ENCODE results near the gene RAB38.

RAB38 gene

DNA sequence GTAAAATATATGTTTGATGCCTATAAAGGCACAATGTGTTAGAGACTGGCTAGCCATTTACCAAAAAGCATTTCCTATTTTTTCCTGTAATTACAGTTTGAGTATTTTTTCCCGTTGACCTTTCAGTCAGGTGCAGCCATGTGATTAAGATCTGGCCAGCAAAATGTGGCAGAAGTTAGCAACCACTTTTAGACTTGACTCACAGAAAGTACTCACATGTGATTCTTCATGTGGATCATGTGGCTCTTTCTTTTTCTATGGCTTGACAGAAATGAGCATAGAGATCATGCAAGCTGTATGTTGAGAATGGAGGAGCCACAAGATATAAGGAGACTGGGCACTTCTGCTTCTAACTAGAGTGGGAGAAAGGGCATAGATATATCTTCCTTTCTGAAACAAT, 27.3 kb upstream of the RAB38 start:
- H3K4me3 ChIP-seq (ENCODE audit: low read depth, low read length), result no peak overlapping the region
- no peak for DNase-seq (ENCODE audit: low read depth)
- TF ChIP-seq, protein P1, sequence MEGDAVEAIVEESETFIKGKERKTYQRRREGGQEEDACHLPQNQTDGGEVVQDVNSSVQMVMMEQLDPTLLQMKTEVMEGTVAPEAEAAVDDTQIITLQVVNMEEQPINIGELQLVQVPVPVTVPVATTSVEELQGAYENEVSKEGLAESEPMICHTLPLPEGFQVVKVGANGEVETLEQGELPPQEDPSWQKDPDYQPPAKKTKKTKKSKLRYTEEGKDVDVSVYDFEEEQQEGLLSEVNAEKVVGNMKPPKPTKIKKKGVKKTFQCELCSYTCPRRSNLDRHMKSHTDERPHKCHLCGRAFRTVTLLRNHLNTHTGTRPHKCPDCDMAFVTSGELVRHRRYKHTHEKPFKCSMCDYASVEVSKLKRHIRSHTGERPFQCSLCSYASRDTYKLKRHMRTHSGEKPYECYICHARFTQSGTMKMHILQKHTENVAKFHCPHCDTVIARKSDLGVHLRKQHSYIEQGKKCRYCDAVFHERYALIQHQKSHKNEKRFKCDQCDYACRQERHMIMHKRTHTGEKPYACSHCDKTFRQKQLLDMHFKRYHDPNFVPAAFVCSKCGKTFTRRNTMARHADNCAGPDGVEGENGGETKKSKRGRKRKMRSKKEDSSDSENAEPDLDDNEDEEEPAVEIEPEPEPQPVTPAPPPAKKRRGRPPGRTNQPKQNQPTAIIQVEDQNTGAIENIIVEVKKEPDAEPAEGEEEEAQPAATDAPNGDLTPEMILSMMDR (IDR thresholded peaks at IDR 0.05; ENCODE audit: control insufficient read depth, extremely low read depth, insufficient read depth), result no peak

DNA sequence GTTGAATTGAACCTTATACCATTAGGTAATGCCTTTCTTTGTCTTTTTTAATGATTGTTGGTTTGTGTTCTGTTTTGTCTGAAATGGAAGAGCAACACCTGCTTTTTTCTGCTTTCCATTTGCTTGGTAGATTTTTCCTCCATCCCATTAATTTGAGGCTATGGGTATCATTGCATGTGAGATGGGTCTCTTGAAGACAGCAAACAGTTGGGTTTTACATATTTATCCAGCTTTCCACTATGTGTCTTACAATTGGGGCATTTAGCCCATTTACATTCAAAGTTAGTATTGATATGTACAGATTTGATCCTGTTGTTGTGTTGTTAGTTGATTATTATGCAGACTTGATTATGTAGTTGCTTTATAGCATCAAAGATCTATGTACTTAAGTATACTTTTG, 21.1 kb upstream of the RAB38 start:
- no peak for DNase-seq (ENCODE audit: low read depth)
- TF ChIP-seq, protein P1 (IDR thresholded peaks at IDR 0.05; ENCODE audit: control insufficient read depth, extremely low read depth, insufficient read depth), result no peak
- no peak overlapping the region for H3K4me3 ChIP-seq (ENCODE audit: low read depth, low read length)

- TF ChIP-seq, protein P1 (IDR thresholded peaks at IDR 0.05; ENCODE audit: control insufficient read depth, extremely low read depth, insufficient read depth), result no peak
- no peak for DNase-seq (ENCODE audit: low read depth)
These were observed 20.7 kb upstream of the RAB38 start for GRCh38 chr11:88195908-88196307.

GRCh38 chr11:88194990-88195389, 19.7 kb upstream of the RAB38 start:
- no peak for DNase-seq (ENCODE audit: low read depth)
- no peak overlapping the region for H3K4me3 ChIP-seq (ENCODE audit: low read depth, low read length)
- TF ChIP-seq, protein P1 (IDR thresholded peaks at IDR 0.05; ENCODE audit: control insufficient read depth, extremely low read depth, insufficient read depth), result no peak

More at GRCh38 chr11:88195908-88196307, 20.7 kb upstream of the RAB38 start:
- H3K4me3 ChIP-seq (ENCODE audit: low read depth, low read length), result no peak overlapping the region

- TF ChIP-seq, protein P1 (IDR thresholded peaks at IDR 0.05; ENCODE audit: control insufficient read depth, extremely low read depth, insufficient read depth), result no peak
- no peak overlapping the region for H3K4me3 ChIP-seq (ENCODE audit: low read depth, low read length)
- DNase-seq (ENCODE audit: low read depth), result no peak
These were observed 18.0 kb upstream of the RAB38 start for GRCh38 chr11:88193278-88193677.

DNA sequence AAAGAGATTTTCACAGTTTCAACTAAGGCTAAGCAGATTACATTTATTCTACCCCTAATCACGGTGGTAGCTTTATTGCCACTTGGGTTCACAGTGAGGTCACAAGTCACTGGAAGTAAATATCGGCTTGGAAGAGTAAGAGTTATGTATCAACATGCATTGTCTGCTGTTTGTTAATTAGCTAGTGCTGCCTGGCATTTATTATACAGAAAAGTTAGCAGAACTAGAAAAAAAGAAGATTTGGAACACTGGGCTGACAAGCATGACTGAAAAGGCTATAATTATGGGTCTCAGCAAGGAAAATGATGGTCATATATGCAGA, 13.7 kb upstream of the RAB38 start:
- DNase-seq (ENCODE audit: low read depth), result no peak
- H3K4me3 ChIP-seq (ENCODE audit: low read depth, low read length), result no peak overlapping the region
- TF ChIP-seq, protein P1 (IDR thresholded peaks at IDR 0.05; ENCODE audit: control insufficient read depth, extremely low read depth, insufficient read depth), result no peak

- TF ChIP-seq, protein P1 (IDR thresholded peaks at IDR 0.05; ENCODE audit: control insufficient read depth, extremely low read depth, insufficient read depth), result no peak
- H3K4me3 ChIP-seq (ENCODE audit: low read depth, low read length), result no peak overlapping the region
- DNase-seq (ENCODE audit: low read depth), result no peak
These were observed 13.1 kb upstream of the RAB38 start for GRCh38 chr11:88188251-88188931.
